HepG2 (cell line): Measurements from ENCODE around the gene PIEZO2. TPM values are rescaled to one million over a fixed set of nuclear protein-coding genes. Genes with fewer than 3 reads are reported as not detected.

Source experiments
- ATAC-seq: fragments of 200-7000 bp; cut with Tn5 transposase; 3 replicates; pipeline ENCODE4 v1.9.1; 2020; ENCODE audit warnings: mild to moderate bottlenecking, moderate library complexity
- BruUV-seq: library from RNA; stranded (reverse); fragments of 400-500 nt; replicated peaks from 2 replicates; lab custom pipeline; 2021; lab: Mats Ljungman, UMichigan
- CTCF ChIA-PET: fragments of 300-600 bp; formaldehyde crosslinking; extraction: SDS; loops from one replicate; lab custom pipeline; 2021; ENCODE audit warnings: low total read pairs, inconsistent platforms, low intra/inter-chr PET ratio; lab: Yijun Ruan, JAX
- POLR2A ChIA-PET: fragments of 350-600 bp; sonication (Branson Sonifier 250); formaldehyde crosslinking; loops from one replicate; lab custom pipeline; 2020; ENCODE audit warnings: antibody characterized with exemption, inconsistent platforms; lab: Yijun Ruan, JAX
- DNase-seq: peaks from one replicate; pipeline ENCODE4 v3.0.0-alpha.2; 2015; ENCODE audit warnings: low spot score
- FAIRE-seq: peaks from 3 replicates; lab custom pipeline; 2011; peaks lifted over from hg19 to GRCh38; lab: Jason Lieb, UNC
- H2AFZ ChIP-seq: one replicate; pipeline ENCODE4 v1.6.1; 2011; ENCODE audit warnings: low read length, inconsistent platforms
- H3K27ac ChIP-seq: fragments of 300-600 bp; 3 replicates; pipeline ENCODE4 v1.8.0; 2011; ENCODE audit warnings: mixed run types, mild to moderate bottlenecking, mixed read lengths, low read length, inconsistent platforms; ENCODE audit not compliant: insufficient read depth; ENCODE audit errors: extremely low read length
- H3K27me3 ChIP-seq, 2 experiments: fragments of 200-600 bp in 1 of 2; 2 replicates in 1 of 2; 3 replicates in 1 of 2; pipeline versions ENCODE4 v1.6.0 to v1.8.0; 2011; ENCODE audit warnings: low read length in 2 of 2, mild to moderate bottlenecking in 2 of 2, moderate library complexity in 2 of 2, inconsistent platforms in 1 of 2; ENCODE audit not compliant: insufficient read depth in 2 of 2, control insufficient read depth in 1 of 2
- H3K36me3 ChIP-seq, 2 experiments: fragments of 200-600 bp in 1 of 2; replicated peaks in 1 of 2; 2 replicates in 1 of 2; 3 replicates in 1 of 2; pipeline versions ENCODE4 v1.5.1 to v1.8.0; 2011; ENCODE audit warnings: low read length in 2 of 2, inconsistent platforms in 1 of 2; ENCODE audit not compliant: insufficient read depth in 2 of 2, control insufficient read depth in 1 of 2
- H3K4me1 ChIP-seq: 2 replicates; pipeline ENCODE4 v1.5.1; 2012; ENCODE audit warnings: low read length, inconsistent platforms; ENCODE audit not compliant: insufficient read depth
- H3K4me2 ChIP-seq: 2 replicates; pipeline ENCODE4 v1.6.0; 2011; ENCODE audit warnings: low read depth, low read length, inconsistent platforms
- H3K4me3 ChIP-seq, 3 experiments: fragments of 200-600 bp in 1 of 3; sonication (generic), shearing (Covaris generic) in 1 of 3; replicated peaks in 1 of 3; 2 replicates each; pipeline ENCODE4 v1.5.1; 2011 to 2016; ENCODE audit warnings: low read length in 3 of 3, inconsistent platforms in 2 of 3, low read depth in 2 of 3, mild to moderate bottlenecking in 2 of 3, control low read depth in 1 of 3, mixed read lengths in 1 of 3; ENCODE audit not compliant: insufficient read depth in 1 of 3
- H3K79me2 ChIP-seq: one replicate; pipeline ENCODE4 v1.6.1; 2011; ENCODE audit warnings: low read length, inconsistent platforms; ENCODE audit not compliant: insufficient read depth
- H3K9ac ChIP-seq: 2 replicates; pipeline ENCODE4 v1.6.0; 2011; ENCODE audit warnings: mild to moderate bottlenecking, low read depth, low read length, inconsistent platforms; ENCODE audit not compliant: insufficient read depth
- H3K9me3 ChIP-seq: 2 replicates; pipeline ENCODE4 v1.5.1; 2012; ENCODE audit warnings: mild to moderate bottlenecking, low read length
- H4K20me1 ChIP-seq: 2 replicates; pipeline ENCODE4 v1.6.0; 2011; ENCODE audit warnings: inconsistent platforms, mild to moderate bottlenecking, low read length, moderate library complexity; ENCODE audit not compliant: insufficient read depth
- CEBPB ChIP-seq: IDR thresholded peaks from 2 replicates; pipeline ENCODE4 v1.6.1; 2011; ENCODE audit warnings: low read depth, low read length, improper control_type of control experiment, borderline replicate concordance
- FOSL2 ChIP-seq: sonication (generic); formaldehyde crosslinking; IDR thresholded peaks from 2 replicates; pipeline ENCODE4 v1.4.0; 2020; ENCODE audit warnings: missing genetic modification reagents
- RARG ChIP-seq: sonication (generic); formaldehyde crosslinking; IDR thresholded peaks from 2 replicates; pipeline ENCODE4 v1.4.0; 2020; ENCODE audit warnings: low read depth, mild to moderate bottlenecking, missing genetic modification reagents
- SNAI1 ChIP-seq: sonication (generic); formaldehyde crosslinking; IDR thresholded peaks from 2 replicates; pipeline ENCODE4 v1.5.0; 2020; ENCODE audit warnings: mild to moderate bottlenecking, missing genetic modification reagents, borderline replicate concordance
- SRSF4 ChIP-seq: fragments of 200-400 bp; formaldehyde crosslinking; IDR thresholded peaks from one replicate; pipeline ENCODE4 v1.6.1; 2018; ENCODE audit warnings: mild to moderate bottlenecking, low read depth, low read length, moderate library complexity; ENCODE audit not compliant: poor library complexity, severe bottlenecking
- ZFP36L1 ChIP-seq: sonication (generic); formaldehyde crosslinking; IDR thresholded peaks from 2 replicates; pipeline ENCODE4 v1.8.0; 2022; ENCODE audit warnings: mild to moderate bottlenecking, missing genetic modification reagents, moderate library complexity
- ZNF251 ChIP-seq: sonication (generic); formaldehyde crosslinking; IDR thresholded peaks from 2 replicates; pipeline ENCODE4 v1.9.0; 2021; ENCODE audit warnings: mild to moderate bottlenecking, missing genetic modification reagents
- ZNF274 ChIP-seq: sonication (generic); formaldehyde crosslinking; IDR thresholded peaks from 2 replicates; pipeline ENCODE4 v1.5.1; 2020; ENCODE audit warnings: mild to moderate bottlenecking, missing genetic modification reagents
- ZNF552 ChIP-seq: sonication (generic); formaldehyde crosslinking; IDR thresholded peaks from 2 replicates; pipeline ENCODE4 v1.9.0; 2022; ENCODE audit warnings: missing genetic modification reagents, mild to moderate bottlenecking, borderline replicate concordance
- WGBS: methylation state at CpG from one replicate; pipeline ENCODE4 v1.1.6; 2017; ENCODE audit warnings: low lambda C conversion rate; 5-methylcytosine and 5-hydroxymethylcytosine counted together
- in situ Hi-C: cut with HindIII; loops from 2 replicates; pipeline ENCODE4 v1.10.0; 2017; ENCODE audit warnings: low pct_unique_long_range_greater_than_20kb; ENCODE audit not compliant: extremely low pct_ligation_motif_present
- intact Hi-C: fragments of 100-400 bp; cut with micrococcal nuclease; formaldehyde crosslinking; loops from one replicate; pipeline ENCODE4 v1.10.0; 2022; ENCODE audit not compliant: unreplicated experiment
- polyA plus RNA-seq, 8 experiments: library from polyadenylated mRNA; depleted of rRNA in 3 of 8; stranded (reverse) in 7 of 8; unstranded in 1 of 8; fragments of >200 nt; fragmentation: Illumina TruSeq in 4 of 8; extraction: Trizol in 4 of 8; gene quantifications; 2 replicates each; pipeline versions ENCODE4 v1.2.1 to v1.2.3, GENCODE V29; 2011 to 2016; ENCODE audit warnings: low read depth in 4 of 8, missing spikeins in 1 of 8, mixed read lengths in 1 of 8; ENCODE audit not compliant: insufficient read depth in 1 of 8
- total RNA-seq, 5 experiments: library from RNA; depleted of rRNA; stranded (reverse); fragments of >200 nt; fragmentation: Illumina TruSeq; extraction: Trizol; gene quantifications; 2 replicates each; pipeline ENCODE4 v1.2.3, GENCODE V29; 2016; ENCODE audit warnings: low read depth in 1 of 5
- TF ChIP-seq, protein P1 (sequence below): sonication (generic); formaldehyde crosslinking; conservative IDR thresholded peaks from 2 replicates; pipeline ENCODE4 v1.4.0; 2020; ENCODE audit warnings: missing genetic modification reagents
- TF ChIP-seq, protein P2 (sequence below): IDR thresholded peaks from 2 replicates; pipeline ENCODE4 v1.6.1; 2016; ENCODE audit warnings: missing compliant biosample characterization, missing genetic modification reagents, borderline replicate concordance

The PIEZO2 gene
- total and polyA plus RNA-seq, 2 of the 13 experiments (the other 11 are each of a cell fraction or from before 2014, with no cell fraction given): 15.2 to 27.2 TPM

GRCh38 chr18:11053293-11053692, 96.1 kb downstream of the PIEZO2 start:
- Histone ChIP-seq H3K79me2 (no peaks in the 10 kb centered on the region), H3K27me3 (no peaks in the 10 kb centered on the region; a peak in 1 of 5 replicates), H3K36me3 (no peaks in the 10 kb centered on the region), H3K9ac (no peak overlapping the region), H3K4me3 (no peak overlapping the region), H4K20me1 (no peaks in the 10 kb centered on the region), H3K4me1 (peaks cover 51% of the 10 kb centered on the region), H3K27ac (no peak overlapping the region), H3K9me3 (no peaks in the 10 kb centered on the region), H3K4me2 (no peak overlapping the region), H2AFZ (no peak overlapping the region)
- BruUV-seq: no TSS peak
- DNase-seq (no peak), FAIRE-seq (no peak), ATAC-seq (no peak)
- intact Hi-C loops (no loop called here), in situ Hi-C loops (no loop called here)
- TF ChIP-seq ZNF552 (CRISPR knock-in tag): no peak
- no peak for TF ChIP-seq SRSF4
- TF ChIP-seq ZNF274 (CRISPR knock-in tag): no peak
- TF ChIP-seq ZNF251 (CRISPR knock-in tag): no peak
- peak; percentile 58 for TF ChIP-seq CEBPB
- TF ChIP-seq, protein P1, sequence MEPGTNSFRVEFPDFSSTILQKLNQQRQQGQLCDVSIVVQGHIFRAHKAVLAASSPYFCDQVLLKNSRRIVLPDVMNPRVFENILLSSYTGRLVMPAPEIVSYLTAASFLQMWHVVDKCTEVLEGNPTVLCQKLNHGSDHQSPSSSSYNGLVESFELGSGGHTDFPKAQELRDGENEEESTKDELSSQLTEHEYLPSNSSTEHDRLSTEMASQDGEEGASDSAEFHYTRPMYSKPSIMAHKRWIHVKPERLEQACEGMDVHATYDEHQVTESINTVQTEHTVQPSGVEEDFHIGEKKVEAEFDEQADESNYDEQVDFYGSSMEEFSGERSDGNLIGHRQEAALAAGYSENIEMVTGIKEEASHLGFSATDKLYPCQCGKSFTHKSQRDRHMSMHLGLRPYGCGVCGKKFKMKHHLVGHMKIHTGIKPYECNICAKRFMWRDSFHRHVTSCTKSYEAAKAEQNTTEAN (CRISPR knock-in tag): no peak
- CTCF ChIA-PET: no interaction called here
- 92% methylated on average over 1 of the region's 1 CpG for WGBS
- POLR2A ChIA-PET: no interaction called here

DNA sequence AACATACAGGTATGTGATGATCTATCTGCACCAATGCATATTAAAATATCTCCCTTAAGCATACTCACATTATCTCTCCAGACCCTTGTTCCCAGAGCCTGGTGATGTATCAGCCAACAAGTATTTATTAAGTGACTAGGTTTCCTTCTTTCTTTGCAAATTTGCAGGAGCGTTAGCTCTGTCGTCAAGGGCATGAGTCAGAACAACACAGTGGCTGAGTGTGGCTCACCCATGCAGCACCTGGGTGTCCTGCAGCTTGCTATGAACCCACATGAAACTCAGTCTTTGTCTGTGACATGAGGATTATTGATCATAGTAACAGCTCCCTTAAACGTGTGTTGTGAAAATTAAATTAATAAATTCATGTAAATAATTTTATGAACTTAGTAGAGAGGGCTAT, 96.6 kb downstream of the PIEZO2 start:
- no peak for ATAC-seq
- H3K4me1 ChIP-seq: peaks cover 51% of the 10 kb centered on the region
- 67% methylated on average over 3 of the region's 3 CpGs for WGBS
- no peaks in the 10 kb centered on the region for H3K79me2 ChIP-seq
- H3K36me3 ChIP-seq: no peaks in the 10 kb centered on the region
- FAIRE-seq: no peak
- no peak overlapping the region for H2AFZ ChIP-seq
- BruUV-seq: no TSS peak
- no peaks in the 10 kb centered on the region; a peak in 1 of 5 replicates for H3K27me3 ChIP-seq
- ChIA-PET POLR2A (interaction anchor here (1.8 kb wide), 1 partner anchor 11 kb away, joined by 3 read pairs; no protein-coding TSS in a partner anchor), CTCF (no interaction called here)
- no peaks in the 10 kb centered on the region for H3K9me3 ChIP-seq
- DNase-seq: no peak
- in situ Hi-C loops: no loop called here
- no peak overlapping the region for H3K4me2 ChIP-seq
- H3K9ac ChIP-seq: no peak overlapping the region
- H4K20me1 ChIP-seq: no peaks in the 10 kb centered on the region
- no peak overlapping the region for H3K27ac ChIP-seq
- intact Hi-C loops: no loop called here
- H3K4me3 ChIP-seq: no peak overlapping the region
- TF ChIP-seq RARG (CRISPR knock-in tag): no peak
- peak; percentile 34; the same call in 1 of the 2 replicates for TF ChIP-seq FOSL2 (CRISPR knock-in tag)
- TF ChIP-seq, protein P2, sequence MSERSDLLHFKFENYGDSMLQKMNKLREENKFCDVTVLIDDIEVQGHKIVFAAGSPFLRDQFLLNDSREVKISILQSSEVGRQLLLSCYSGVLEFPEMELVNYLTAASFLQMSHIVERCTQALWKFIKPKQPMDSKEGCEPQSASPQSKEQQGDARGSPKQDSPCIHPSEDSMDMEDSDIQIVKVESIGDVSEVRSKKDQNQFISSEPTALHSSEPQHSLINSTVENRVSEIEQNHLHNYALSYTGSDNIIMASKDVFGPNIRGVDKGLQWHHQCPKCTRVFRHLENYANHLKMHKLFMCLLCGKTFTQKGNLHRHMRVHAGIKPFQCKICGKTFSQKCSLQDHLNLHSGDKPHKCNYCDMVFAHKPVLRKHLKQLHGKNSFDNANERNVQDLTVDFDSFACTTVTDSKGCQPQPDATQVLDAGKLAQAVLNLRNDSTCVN: no peak
- TF ChIP-seq ZFP36L1 (CRISPR knock-in tag): no peak
- TF ChIP-seq SNAI1 (CRISPR knock-in tag): no peak
